ENCODE measurements around the gene ASGR2.

GRCh38 chr17:7097940-7098339 lies 16.7 kb downstream of the ASGR2 start:
- no peak for TF ChIP-seq TAF1 (IDR thresholded peaks at IDR 0.05; ENCODE audit: low read depth, low read length)
- no peak for TF ChIP-seq POLR2A (IDR thresholded peaks at IDR 0.05; ENCODE audit: low read depth, low read length)
- no peak for TF ChIP-seq PAX5 (IDR thresholded peaks at IDR 0.05; ENCODE audit: insufficient read depth, low read length, severe bottlenecking)
- TF ChIP-seq POLR2AphosphoS5 (IDR thresholded peaks at IDR 0.05; ENCODE audit: low read depth, low read length): no peak

All from GM12891 (cell line).